Activated effector memory CD4-positive, alpha-beta T cell treated with anti-CD3 and anti-CD28 coated beads, Interleukin-2, amount 50 U/mL, for 16 hours (primary cell): Measurements from ENCODE around the gene CFAP161.

Source experiments
- DNase-seq: peaks from one replicate; pipeline ENCODE4 v3.0.0-alpha.2; 2020

CFAP161 gene

GRCh38 chr15:81160312-81161159 lies 26.5 kb downstream of the CFAP161 start:
- no peak for DNase-seq

- DNase-seq = no peak
These were observed 27.1 kb downstream of the CFAP161 start for GRCh38 chr15:81161160-81161673.

- DNase-seq = no peak
These were observed 27.8 kb downstream of the CFAP161 start for GRCh38 chr15:81161851-81162250.

- DNase-seq = no peak
These were observed 30.1 kb downstream of the CFAP161 start for GRCh38 chr15:81163961-81164800.

- DNase-seq = no peak
These were observed 31.5 kb downstream of the CFAP161 start for GRCh38 chr15:81165535-81165934.

GRCh38 chr15:81166636-81167305 lies 32.7 kb downstream of the CFAP161 start:
- no peak for DNase-seq

GRCh38 chr15:81168131-81168526 lies 34.1 kb downstream of the CFAP161 start:
- DNase-seq = no peak

- DNase-seq = no peak
These were observed 34.6 kb downstream of the CFAP161 start for GRCh38 chr15:81168644-81169043.

GRCh38 chr15:81170511-81170910 lies 36.4 kb downstream of the CFAP161 start:
- no peak for DNase-seq

- no peak for DNase-seq
These were observed 37.2 kb downstream of the CFAP161 start for GRCh38 chr15:81171286-81171685.

- DNase-seq = no peak
These were observed 40.2 kb downstream of the CFAP161 start for GRCh38 chr15:81174125-81174791.

GRCh38 chr15:81174792-81175327 lies 40.8 kb downstream of the CFAP161 start:
- DNase-seq = no peak

GRCh38 chr15:81175496-81175895 lies 41.4 kb downstream of the CFAP161 start:
- DNase-seq = no peak

GRCh38 chr15:81176291-81176893 lies 42.3 kb downstream of the CFAP161 start:
- DNase-seq = no peak

- no peak for DNase-seq
These were observed 44.3 kb downstream of the CFAP161 start for GRCh38 chr15:81178365-81178764.

- no peak for DNase-seq
These were observed 47.1 kb downstream of the CFAP161 start for GRCh38 chr15:81181220-81181619.

- no peak for DNase-seq
These were observed 48.1 kb downstream of the CFAP161 start for GRCh38 chr15:81182031-81182755.

GRCh38 chr15:81182756-81183438 lies 48.8 kb downstream of the CFAP161 start:
- no peak for DNase-seq

GRCh38 chr15:81183439-81183775 lies 49.3 kb downstream of the CFAP161 start:
- no peak for DNase-seq

- no peak for DNase-seq
These were observed 50.1 kb downstream of the CFAP161 start for GRCh38 chr15:81184188-81184587.
